Peyer's patch (tissue), 4 donors: ENCODE data around the gene FAM131C. TPM values are rescaled to one million over a fixed set of nuclear protein-coding genes. Genes with fewer than 3 reads are reported as not detected.

ENCODE experiments used
- DNase-seq, 3 donors: peaks; one replicate each; pipeline ENCODE4 v3.0.0-alpha.2; 2017 to 2019
- H3K27ac ChIP-seq, 4 donors: fragments of 200-600 bp; sonication (generic); one replicate each; pipeline ENCODE4 v1.5.1; 2016 to 2019
- H3K27me3 ChIP-seq, 2 donors: fragments of 200-600 bp; sonication (generic); one replicate each; pipeline ENCODE4 v1.5.1; 2019
- H3K36me3 ChIP-seq, 3 donors: fragments of 200-600 bp; sonication (generic); one replicate each; pipeline ENCODE4 v1.5.1; 2016 to 2019
- H3K4me1 ChIP-seq, 4 donors: fragments of 200-600 bp; sonication (generic); one replicate each; pipeline ENCODE4 v1.5.1; 2016 to 2019
- H3K4me3 ChIP-seq, 4 donors: fragments of 200-600 bp; sonication (generic); 1 replicate in 3 of 4; 2 replicates in 1 of 4; pipeline ENCODE4 v1.5.1; 2016 to 2019; ENCODE audit warnings: mild to moderate bottlenecking in 1 of 4
- H3K9me3 ChIP-seq, 4 donors: fragments of 200-600 bp; sonication (generic); one replicate each; pipeline ENCODE4 v1.5.1; 2016 to 2019; ENCODE audit warnings: mild to moderate bottlenecking in 1 of 4
- CTCF ChIP-seq, 6 experiments: fragments of 450-650 bp in 4 of 6; fragments of 200-600 bp in 2 of 6; sonication (generic) in 1 of 6; IDR thresholded peaks; one replicate each; pipeline ENCODE4 v1.5.1; 2017 to 2019; ENCODE audit warnings: antibody characterized with exemption in 6 of 6, mild to moderate bottlenecking in 3 of 6, moderate library complexity in 1 of 6
- POLR2A ChIP-seq, 2 donors: fragments of 450-650 bp; IDR thresholded peaks; one replicate each; pipeline ENCODE4 v1.5.1; 2017; ENCODE audit warnings: antibody characterized with exemption in 2 of 2, mild to moderate bottlenecking in 2 of 2, moderate library complexity in 2 of 2
- total RNA-seq, 4 donors: library from RNA; depleted of rRNA; stranded (reverse); fragments of >200 nt; gene quantifications; one replicate each; pipeline ENCODE4 v1.1.0, GENCODE V29; 2016

FAM131C gene
- total RNA-seq, 4 donors from 2014 or later, result 0.80 to 3.5 (median 2.3) TPM; not detected in 1

- no peaks in the 10 kb centered on the region for H3K27me3 ChIP-seq
- peaks cover 0 to 14% (median 0%) of the 10 kb centered on the region in 3 donors for H3K36me3 ChIP-seq
- TF ChIP-seq CTCF (IDR thresholded peaks at IDR 0.05), result no peak
- TF ChIP-seq POLR2A (IDR thresholded peaks at IDR 0.05), result no peak
- H3K27ac ChIP-seq, result no peak overlapping the region
- no peak overlapping the region for H3K4me3 ChIP-seq
- H3K9me3 ChIP-seq, result no peaks in the 10 kb centered on the region
- H3K4me1 ChIP-seq, result no peaks in the 10 kb centered on the region
- peak in 1 of 3 donors; percentile 28 for DNase-seq
These were observed 46.5 kb upstream of the FAM131C start for GRCh38 chr1:16119926-16120325.

GRCh38 chr1:16119504-16119903, 46.1 kb upstream of the FAM131C start:
- Histone ChIP-seq H3K4me3 (no peak overlapping the region), H3K4me1 (no peaks in the 10 kb centered on the region), H3K27me3 (no peaks in the 10 kb centered on the region), H3K27ac (no peak overlapping the region), H3K9me3 (no peaks in the 10 kb centered on the region), H3K36me3 (peaks cover 0 to 10% (median 0%) of the 10 kb centered on the region in 3 donors)
- peak in 1 of 3 donors; percentile 10 for DNase-seq
- TF ChIP-seq CTCF (IDR thresholded peaks at IDR 0.05), result no peak
- no peak for TF ChIP-seq POLR2A (IDR thresholded peaks at IDR 0.05)

- Histone ChIP-seq H3K36me3 (peaks cover 0 to 6% (median 0%) of the 10 kb centered on the region in 3 donors), H3K9me3 (no peaks in the 10 kb centered on the region), H3K27me3 (no peaks in the 10 kb centered on the region), H3K4me1 (no peaks in the 10 kb centered on the region), H3K4me3 (no peak overlapping the region), H3K27ac (no peak overlapping the region)
- TF ChIP-seq POLR2A (IDR thresholded peaks at IDR 0.05) (no peak), CTCF (IDR thresholded peaks at IDR 0.05) (no peak)
- DNase-seq, result peak in 1 of 3 donors; percentile 21
These were observed 45.3 kb upstream of the FAM131C start for GRCh38 chr1:16118706-16119105.

GRCh38 chr1:16117936-16118335, 44.5 kb upstream of the FAM131C start:
- no peak for TF ChIP-seq POLR2A (IDR thresholded peaks at IDR 0.05)
- TF ChIP-seq CTCF (IDR thresholded peaks at IDR 0.05), result no peak
- H3K27ac ChIP-seq, result no peak overlapping the region
- H3K9me3 ChIP-seq, result no peaks in the 10 kb centered on the region

GRCh38 chr1:16117369-16117768, 43.9 kb upstream of the FAM131C start:
- H3K36me3 ChIP-seq, result no peaks in the 10 kb centered on the region
- no peak for DNase-seq
- no peaks in the 10 kb centered on the region for H3K9me3 ChIP-seq
- no peak overlapping the region for H3K27ac ChIP-seq
- H3K27me3 ChIP-seq, result no peaks in the 10 kb centered on the region
- H3K4me1 ChIP-seq, result no peaks in the 10 kb centered on the region
- no peak overlapping the region for H3K4me3 ChIP-seq
- TF ChIP-seq POLR2A (IDR thresholded peaks at IDR 0.05) (no peak), CTCF (IDR thresholded peaks at IDR 0.05) (no peak)

More at GRCh38 chr1:16117936-16118335, 44.5 kb upstream of the FAM131C start:
- H3K27me3 ChIP-seq, result no peaks in the 10 kb centered on the region
- H3K4me3 ChIP-seq, result no peak overlapping the region
- no peaks in the 10 kb centered on the region for H3K4me1 ChIP-seq
- no peaks in the 10 kb centered on the region for H3K36me3 ChIP-seq
- DNase-seq, result peak in 1 of 3 donors; percentile 25

GRCh38 chr1:16116625-16117024, 43.2 kb upstream of the FAM131C start:
- Histone ChIP-seq H3K27ac (no peak overlapping the region), H3K4me3 (no peak overlapping the region), H3K36me3 (no peaks in the 10 kb centered on the region), H3K27me3 (no peaks in the 10 kb centered on the region), H3K9me3 (no peaks in the 10 kb centered on the region), H3K4me1 (no peaks in the 10 kb centered on the region)
- TF ChIP-seq CTCF (IDR thresholded peaks at IDR 0.05) (no peak), POLR2A (IDR thresholded peaks at IDR 0.05) (no peak)
- DNase-seq, result peak in 1 of 3 donors; percentile 10
